Activated T-cell treated with anti-CD3 and anti-CD28 coated beads, Interleukin-2, amount 50 U/mL, for 24 hours (primary cell): Measurements from ENCODE around the gene ANKRD34C.

ENCODE experiments used
- DNase-seq: peaks from one replicate; pipeline ENCODE4 v3.0.0-alpha.2; 2020
- H3K27ac Mint-ChIP-seq: 2 replicates; pipeline ENCODE4 v1.8.0; 2020; ENCODE audit warnings: mild to moderate bottlenecking, mixed read lengths
- H3K27me3 Mint-ChIP-seq: 2 replicates; pipeline ENCODE4 v1.8.0; 2020; ENCODE audit warnings: mixed read lengths
- H3K36me3 Mint-ChIP-seq: 2 replicates; pipeline ENCODE4 v1.8.0; 2020; ENCODE audit warnings: low read depth, mixed read lengths
- H3K4me1 Mint-ChIP-seq: 2 replicates; pipeline ENCODE4 v1.8.0; 2020; ENCODE audit warnings: low read depth, mixed read lengths
- H3K4me3 Mint-ChIP-seq: 2 replicates; pipeline ENCODE4 v1.8.0; 2020; ENCODE audit warnings: mild to moderate bottlenecking, moderate library complexity, mixed read lengths
- H3K9me3 Mint-ChIP-seq: 2 replicates; pipeline ENCODE4 v1.8.0; 2020; ENCODE audit warnings: mixed read lengths

The ANKRD34C gene

GRCh38 chr15:79322306-79322705 lies 39.8 kb downstream of the ANKRD34C start:
- H3K27me3 Mint-ChIP-seq = no peaks in the 10 kb centered on the region
- no peak overlapping the region for H3K4me3 Mint-ChIP-seq
- peaks cover 24% of the 10 kb centered on the region for H3K4me1 Mint-ChIP-seq
- H3K36me3 Mint-ChIP-seq = peaks cover 95% of the 10 kb centered on the region
- H3K9me3 Mint-ChIP-seq = no peaks in the 10 kb centered on the region
- no peak for DNase-seq
- no peak overlapping the region for H3K27ac Mint-ChIP-seq

- H3K27me3 Mint-ChIP-seq = no peaks in the 10 kb centered on the region
Measured at GRCh38 chr15:79322945-79323344, 40.4 kb downstream of the ANKRD34C start.

GRCh38 chr15:79329171-79329611 lies 46.7 kb downstream of the ANKRD34C start:
- H3K4me1 Mint-ChIP-seq = no peaks in the 10 kb centered on the region
- peaks cover 51% of the 10 kb centered on the region for H3K36me3 Mint-ChIP-seq
- no peak overlapping the region for H3K4me3 Mint-ChIP-seq
- no peak overlapping the region for H3K27ac Mint-ChIP-seq
- H3K9me3 Mint-ChIP-seq = no peaks in the 10 kb centered on the region
- DNase-seq = no peak
- H3K27me3 Mint-ChIP-seq = no peaks in the 10 kb centered on the region

More at GRCh38 chr15:79322945-79323344, 40.4 kb downstream of the ANKRD34C start:
- Mint-ChIP-seq H3K4me3 (no peak overlapping the region), H3K36me3 (peaks cover 95% of the 10 kb centered on the region), H3K9me3 (no peaks in the 10 kb centered on the region), H3K4me1 (peaks cover 17% of the 10 kb centered on the region), H3K27ac (no peak overlapping the region)
- no peak for DNase-seq
